GM10266 (cell line): ENCODE measurements around the gene ZBTB46.
A peak's percentile ranks its signal among the peaks of the same experiment; 100 is the strongest.

Experiments
- DNase-seq: peaks from one replicate; pipeline ENCODE4 v3.0.0; 2012; ENCODE audit errors: extremely low spot score
- CTCF ChIP-seq: IDR thresholded peaks from 2 replicates; pipeline ENCODE4 v1.5.1; 2012; ENCODE audit warnings: mild to moderate bottlenecking, low read depth; ENCODE audit not compliant: control insufficient read depth, insufficient read depth; ENCODE audit errors: missing control alignments

Gene ZBTB46

GRCh38 chr20:63739130-63740069 lies 91.7 kb downstream of the ZBTB46 start, which contains the start of gene SLC2A4RG:
SLC2A4RG (plus strand) TSS chr20:63739776; CDS start chr20:63739913, 137 bp downstream.
- TF ChIP-seq CTCF, result no peak
- peak; percentile 99 for DNase-seq

- DNase-seq, result peak; percentile 31
- TF ChIP-seq CTCF, result no peak
Observed at GRCh38 chr20:63738687-63739129, 92.4 kb downstream of the ZBTB46 start.

- DNase-seq, result peak; percentile 70
- no peak for TF ChIP-seq CTCF
Observed at GRCh38 chr20:63737945-63738686, 92.9 kb downstream of the ZBTB46 start.

- no peak for TF ChIP-seq CTCF
- DNase-seq, result no peak
Observed at GRCh38 chr20:63737695-63737944, 93.4 kb downstream of the ZBTB46 start.

- DNase-seq, result peak; percentile 59
- no peak for TF ChIP-seq CTCF
Observed at GRCh38 chr20:63736893-63737694, 94.0 kb downstream of the ZBTB46 start.

GRCh38 chr20:63735859-63736718 lies 95.0 kb downstream of the ZBTB46 start, which contains the start of gene LIME1:
LIME1 (plus strand) TSS chr20:63736664; CDS start chr20:63737550, 886 bp downstream.
- DNase-seq, result peak; percentile 69
- TF ChIP-seq CTCF, result no peak
